CD8-positive, alpha-beta memory T cell (primary cell): ENCODE data around the gene SPECC1. TPM values are rescaled to one million over a fixed set of nuclear protein-coding genes. Genes with fewer than 3 reads are reported as not detected.
"Not testable (repeated sequence)": the region's sequence is repeated elsewhere in the genome, so short reads cannot be mapped to it uniquely, and the experiment has no call there.

ENCODE experiments used
- CTCF ChIA-PET: fragments of 350-600 bp; sonication (Branson Sonifier 250); formaldehyde crosslinking; loops from one replicate; lab custom pipeline; 2021; ENCODE audit warnings: antibody characterized with exemption; lab: Charles Lee
- POLR2A ChIA-PET: fragments of 350-600 bp; sonication (Branson Sonifier 250); formaldehyde crosslinking; loops from one replicate; lab custom pipeline; 2021; ENCODE audit warnings: antibody characterized with exemption; lab: Charles Lee
- DNase-seq, 5 donors: peaks; one replicate each; pipeline versions ENCODE4 v3.0.0 to v3.0.0-alpha.2; 2020 to 2022; ENCODE audit warnings: mixed read lengths in 1 of 5
- H3K27ac ChIP-seq: one replicate; pipeline ENCODE4 v1.7.0; 2013; ENCODE audit warnings: low read depth, mild to moderate bottlenecking, low read length, moderate library complexity
- H3K27me3 ChIP-seq: 2 replicates; pipeline ENCODE4 v1.7.0; 2013; ENCODE audit warnings: low read length, mild to moderate bottlenecking; ENCODE audit not compliant: insufficient read depth, poor library complexity, severe bottlenecking
- H3K36me3 ChIP-seq: 2 replicates; pipeline ENCODE4 v1.7.0; 2013; ENCODE audit warnings: mild to moderate bottlenecking, low read length, moderate library complexity; ENCODE audit not compliant: insufficient read depth
- H3K4me1 ChIP-seq: 2 replicates; pipeline ENCODE4 v1.7.0; 2013; ENCODE audit warnings: mild to moderate bottlenecking, low read length, moderate library complexity; ENCODE audit not compliant: insufficient read depth
- H3K4me3 ChIP-seq: 2 replicates; pipeline ENCODE4 v1.7.0; 2013; ENCODE audit warnings: mild to moderate bottlenecking, low read length
- H3K9me3 ChIP-seq: 2 replicates; pipeline ENCODE4 v1.7.0; 2013; ENCODE audit warnings: mild to moderate bottlenecking, low read length
- H3K27ac Mint-ChIP-seq, 8 donors: one replicate each; pipeline ENCODE4 v1.8.0; 2020 to 2021; ENCODE audit warnings: mixed read lengths in 8 of 8, mild to moderate bottlenecking in 6 of 8, inconsistent platforms in 3 of 8, moderate library complexity in 3 of 8
- H3K27me3 Mint-ChIP-seq, 2 donors: one replicate each; pipeline ENCODE4 v1.8.0; 2020 to 2021; ENCODE audit warnings: mixed read lengths in 2 of 2, mild to moderate bottlenecking in 1 of 2, moderate library complexity in 1 of 2
- H3K36me3 Mint-ChIP-seq, 3 donors: one replicate each; pipeline ENCODE4 v1.8.0; 2020 to 2021; ENCODE audit warnings: mixed read lengths in 3 of 3, inconsistent platforms in 1 of 3, mild to moderate bottlenecking in 1 of 3
- H3K4me1 Mint-ChIP-seq, 3 donors: one replicate each; pipeline ENCODE4 v1.8.0; 2020 to 2021; ENCODE audit warnings: mixed read lengths in 3 of 3, inconsistent platforms in 1 of 3, mild to moderate bottlenecking in 1 of 3
- H3K4me3 Mint-ChIP-seq, 7 donors: one replicate each; pipeline ENCODE4 v1.8.0; 2020 to 2021; ENCODE audit warnings: mixed read lengths in 7 of 7, mild to moderate bottlenecking in 6 of 7, moderate library complexity in 4 of 7, inconsistent platforms in 2 of 7
- H3K9me3 Mint-ChIP-seq, 5 donors: one replicate each; pipeline ENCODE4 v1.8.0; 2020 to 2022; ENCODE audit warnings: mixed read lengths in 5 of 5, mild to moderate bottlenecking in 3 of 5, moderate library complexity in 2 of 5, inconsistent platforms in 1 of 5
- polyA plus RNA-seq: library from polyadenylated mRNA; unstranded; fragments of 300-500 nt; fragmentation: Illumina TruSeq; gene quantifications from one replicate; pipeline ENCODE4 v1.2.3, GENCODE V29; 2021
- total RNA-seq, 2 experiments: library from RNA; stranded (reverse); gene quantifications; one replicate each; pipeline ENCODE4 v1.2.3, GENCODE V29; 2021

Gene SPECC1
- total and polyA plus RNA-seq, 3 experiments from 2014 or later: 12.5 to 15.9 (median 13.4) TPM

- H3K27me3 Mint-ChIP-seq, H3K4me3 ChIP-seq, POLR2A ChIA-PET, CTCF ChIA-PET, H3K9me3 Mint-ChIP-seq, H3K27ac ChIP-seq, H3K27ac Mint-ChIP-seq, H3K9me3 ChIP-seq, H3K36me3 Mint-ChIP-seq, H3K4me1 ChIP-seq, DNase-seq, H3K36me3 ChIP-seq, H3K4me1 Mint-ChIP-seq, H3K4me3 Mint-ChIP-seq, H3K27me3 ChIP-seq: not testable (repeated sequence)
These were observed 156.4 kb downstream of the SPECC1 start for GRCh38 chr17:20165516-20165915.

GRCh38 chr17:20170085-20170484 is 160.9 kb downstream of the SPECC1 start:
- Mint-ChIP-seq H3K27ac (no peak overlapping the region), H3K36me3 (no peaks in the 10 kb centered on the region), H3K4me1 (no peaks in the 10 kb centered on the region), H3K27me3 (peaks cover 0 to 2% of the 10 kb centered on the region in 2 donors), H3K9me3 (no peaks in the 10 kb centered on the region), H3K4me3 (no peak overlapping the region)
- Histone ChIP-seq H3K36me3 (no peaks in the 10 kb centered on the region), H3K27ac (no peak overlapping the region), H3K4me3 (no peak overlapping the region), H3K4me1 (no peaks in the 10 kb centered on the region), H3K9me3 (no peaks in the 10 kb centered on the region), H3K27me3 (no peaks in the 10 kb centered on the region)
- no peak for DNase-seq
- ChIA-PET CTCF (no interaction called here), POLR2A (no interaction called here)

GRCh38 chr17:20171741-20172365 is 162.7 kb downstream of the SPECC1 start:
- H3K9me3 Mint-ChIP-seq: no peaks in the 10 kb centered on the region
- no peaks in the 10 kb centered on the region for H3K27me3 ChIP-seq
- ChIA-PET POLR2A (no interaction called here), CTCF (no interaction called here)
- no peaks in the 10 kb centered on the region for H3K36me3 Mint-ChIP-seq
- H3K9me3 ChIP-seq: no peaks in the 10 kb centered on the region
- H3K4me3 Mint-ChIP-seq: no peak overlapping the region
- H3K4me1 Mint-ChIP-seq: no peaks in the 10 kb centered on the region
- peak overlapping the region in 4 of 8 donors; percentile 35 to 79 (median 64) for H3K27ac Mint-ChIP-seq
- DNase-seq: no peak
- H3K27me3 Mint-ChIP-seq: peaks cover 0 to 2% of the 10 kb centered on the region in 2 donors
- H3K27ac ChIP-seq: no peak overlapping the region
- no peaks in the 10 kb centered on the region for H3K36me3 ChIP-seq
- no peak overlapping the region for H3K4me3 ChIP-seq
- H3K4me1 ChIP-seq: no peaks in the 10 kb centered on the region

GRCh38 chr17:20172376-20172775 is 163.2 kb downstream of the SPECC1 start:
- no peak overlapping the region for H3K4me3 ChIP-seq
- H3K36me3 ChIP-seq: no peaks in the 10 kb centered on the region
- Mint-ChIP-seq H3K4me1 (no peaks in the 10 kb centered on the region), H3K27ac (peak overlapping the region in 2 of 8 donors; percentile 35 to 56), H3K9me3 (no peaks in the 10 kb centered on the region), H3K27me3 (peaks cover 0 to 2% of the 10 kb centered on the region in 2 donors), H3K36me3 (no peaks in the 10 kb centered on the region), H3K4me3 (no peak overlapping the region)
- no peaks in the 10 kb centered on the region for H3K4me1 ChIP-seq
- ChIA-PET CTCF (no interaction called here), POLR2A (no interaction called here)
- no peaks in the 10 kb centered on the region for H3K9me3 ChIP-seq
- no peak for DNase-seq
- H3K27me3 ChIP-seq: no peaks in the 10 kb centered on the region
- no peak overlapping the region for H3K27ac ChIP-seq

GRCh38 chr17:20173091-20173490 is 163.9 kb downstream of the SPECC1 start:
- Mint-ChIP-seq H3K27ac (no peak overlapping the region), H3K4me3 (no peak overlapping the region), H3K9me3 (no peaks in the 10 kb centered on the region), H3K4me1 (no peaks in the 10 kb centered on the region), H3K36me3 (no peaks in the 10 kb centered on the region), H3K27me3 (peaks cover 0 to 2% of the 10 kb centered on the region in 2 donors)
- CTCF ChIA-PET: no interaction called here
- no peak overlapping the region for H3K4me3 ChIP-seq
- no peaks in the 10 kb centered on the region for H3K4me1 ChIP-seq
- H3K27ac ChIP-seq: no peak overlapping the region
- no peaks in the 10 kb centered on the region for H3K36me3 ChIP-seq
- no peak for DNase-seq
- no peaks in the 10 kb centered on the region for H3K27me3 ChIP-seq
- POLR2A ChIA-PET: no interaction called here
- no peaks in the 10 kb centered on the region for H3K9me3 ChIP-seq

- Histone ChIP-seq H3K27ac (no peak overlapping the region), H3K4me1 (no peaks in the 10 kb centered on the region), H3K4me3 (no peak overlapping the region), H3K36me3 (no peaks in the 10 kb centered on the region), H3K27me3 (no peaks in the 10 kb centered on the region), H3K9me3 (no peaks in the 10 kb centered on the region)
- CTCF ChIA-PET: no interaction called here
- Mint-ChIP-seq H3K27me3 (peaks cover 2 to 5% of the 10 kb centered on the region in 2 donors), H3K4me3 (no peak overlapping the region), H3K9me3 (no peaks in the 10 kb centered on the region), H3K27ac (peak overlapping the region in 1 of 8 donors; percentile 29), H3K4me1 (no peaks in the 10 kb centered on the region), H3K36me3 (peaks cover 0 to 1% (median 0%) of the 10 kb centered on the region in 3 donors)
- no peak for DNase-seq
- POLR2A ChIA-PET: no interaction called here
These were observed 165.6 kb downstream of the SPECC1 start for GRCh38 chr17:20174588-20175265.

GRCh38 chr17:20179041-20179440 is 169.9 kb downstream of the SPECC1 start:
- H3K36me3 Mint-ChIP-seq: peaks cover 0 to 1% (median 0%) of the 10 kb centered on the region in 3 donors
- ChIA-PET CTCF (no interaction called here), POLR2A (no interaction called here)
- no peak for DNase-seq
- Histone ChIP-seq H3K36me3 (no peaks in the 10 kb centered on the region), H3K27ac (no peak overlapping the region), H3K4me1 (no peaks in the 10 kb centered on the region), H3K9me3 (no peaks in the 10 kb centered on the region), H3K27me3 (no peaks in the 10 kb centered on the region), H3K4me3 (no peak overlapping the region)
- no peak overlapping the region for H3K4me3 Mint-ChIP-seq
- H3K9me3 Mint-ChIP-seq: no peaks in the 10 kb centered on the region
- H3K27ac Mint-ChIP-seq: no peak overlapping the region
- H3K27me3 Mint-ChIP-seq: peaks cover 0 to 5% of the 10 kb centered on the region in 2 donors
- no peaks in the 10 kb centered on the region for H3K4me1 Mint-ChIP-seq

GRCh38 chr17:20180661-20181060 is 171.5 kb downstream of the SPECC1 start:
- Histone ChIP-seq H3K4me1 (no peaks in the 10 kb centered on the region), H3K27ac (no peak overlapping the region), H3K4me3 (no peak overlapping the region), H3K9me3 (no peaks in the 10 kb centered on the region), H3K36me3 (no peaks in the 10 kb centered on the region), H3K27me3 (no peaks in the 10 kb centered on the region)
- no peak overlapping the region for H3K27ac Mint-ChIP-seq
- ChIA-PET CTCF (no interaction called here), POLR2A (no interaction called here)
- no peaks in the 10 kb centered on the region for H3K9me3 Mint-ChIP-seq
- H3K4me1 Mint-ChIP-seq: no peaks in the 10 kb centered on the region
- peaks cover 0 to 5% of the 10 kb centered on the region in 2 donors for H3K27me3 Mint-ChIP-seq
- no peak for DNase-seq
- H3K36me3 Mint-ChIP-seq: peaks cover 0 to 1% (median 0%) of the 10 kb centered on the region in 3 donors
- no peak overlapping the region for H3K4me3 Mint-ChIP-seq
